CD4-positive, alpha-beta T cell (primary cell): ENCODE results near the gene KRTAP10-3. TPM values are rescaled to one million over a fixed set of nuclear protein-coding genes. Genes with fewer than 3 reads are reported as not detected.

Experiments
- ATAC-seq: fragments of 200-7000 bp; cut with Tn5 transposase; one replicate; pipeline ENCODE4 v1.10.0; 2022; ENCODE audit warnings: mild to moderate bottlenecking; ENCODE audit not compliant: poor library complexity
- CTCF ChIA-PET: fragments of 350-600 bp; sonication (Branson Sonifier 250); formaldehyde crosslinking; loops from one replicate; lab custom pipeline; 2021; ENCODE audit warnings: antibody characterized with exemption, inconsistent platforms; lab: Charles Lee
- POLR2A ChIA-PET: fragments of 350-600 bp; sonication (Branson Sonifier 250); formaldehyde crosslinking; loops from one replicate; lab custom pipeline; 2021; ENCODE audit warnings: antibody characterized with exemption, inconsistent platforms; lab: Charles Lee
- DNase-seq, 14 experiments: peaks; one replicate each; pipeline ENCODE4 v3.0.0-alpha.2; 2013 to 2020; ENCODE audit warnings: mixed read lengths in 2 of 14
- H3K27ac ChIP-seq, 2 donors: one replicate each; pipeline versions ENCODE4 v1.5.1 to v1.7.0; 2013; ENCODE audit warnings: low read length in 2 of 2, low read depth in 1 of 2, mild to moderate bottlenecking in 1 of 2
- H3K27me3 ChIP-seq, 2 experiments: 1 replicate in 1 of 2; 2 replicates in 1 of 2; pipeline versions ENCODE4 v1.6.1 to v1.7.0; 2013; ENCODE audit warnings: low read length in 2 of 2, control low read depth in 1 of 2, mild to moderate bottlenecking in 1 of 2, moderate library complexity in 1 of 2; ENCODE audit not compliant: insufficient read depth in 2 of 2, control insufficient read depth in 1 of 2
- H3K36me3 ChIP-seq: one replicate; pipeline ENCODE4 v1.6.1; 2013; ENCODE audit warnings: low read length, control low read depth; ENCODE audit not compliant: insufficient read depth
- H3K4me1 ChIP-seq: one replicate; pipeline ENCODE4 v1.6.1; 2013; ENCODE audit warnings: low read length, control low read depth; ENCODE audit not compliant: insufficient read depth
- H3K4me3 ChIP-seq: one replicate; pipeline ENCODE4 v1.5.1; 2013; ENCODE audit warnings: mild to moderate bottlenecking, low read length, moderate library complexity
- H3K9me3 ChIP-seq, 2 experiments: 1 replicate in 1 of 2; 2 replicates in 1 of 2; pipeline versions ENCODE4 v1.6.1 to v1.7.0; 2013; ENCODE audit warnings: low read length in 2 of 2, mild to moderate bottlenecking in 2 of 2, control low read depth in 1 of 2, moderate library complexity in 1 of 2; ENCODE audit not compliant: control insufficient read depth in 1 of 2, insufficient read depth in 1 of 2
- H3K27ac Mint-ChIP-seq: one replicate; pipeline ENCODE4 v1.8.0; 2020; ENCODE audit warnings: mixed read lengths
- H3K27me3 Mint-ChIP-seq: one replicate; pipeline ENCODE4 v1.8.0; 2021; ENCODE audit warnings: mixed read lengths
- H3K36me3 Mint-ChIP-seq: one replicate; pipeline ENCODE4 v1.8.0; 2021; ENCODE audit warnings: low read depth, mixed read lengths
- H3K4me1 Mint-ChIP-seq: one replicate; pipeline ENCODE4 v1.8.0; 2021; ENCODE audit warnings: low read depth, mixed read lengths
- H3K4me3 Mint-ChIP-seq: one replicate; pipeline ENCODE4 v1.8.0; 2020; ENCODE audit warnings: mild to moderate bottlenecking, mixed read lengths
- H3K9me3 Mint-ChIP-seq: one replicate; pipeline ENCODE4 v1.8.0; 2020; ENCODE audit warnings: mixed read lengths
- CTCF ChIP-seq: fragments of 200-600 bp; IDR thresholded peaks from one replicate; pipeline ENCODE4 v1.8.0; 2022; ENCODE audit warnings: antibody characterized with exemption, mild to moderate bottlenecking
- intact Hi-C, 2 experiments: fragments of 100-400 bp; cut with DNase I in 1 of 2; cut with micrococcal nuclease in 1 of 2; formaldehyde crosslinking; loops; one replicate each; pipeline versions ENCODE4 v1.15.1 to v1.9.0; 2023 to 2025; cut with DNase I, micrococcal nuclease
- total RNA-seq, 174 experiments: library from RNA in 2 of 174; stranded (reverse) in 2 of 174; gene quantifications; one replicate each; pipeline ENCODE4 v1.2.3 and lab custom pipeline; 2021 to 2026

The KRTAP10-3 gene
- total RNA-seq, 2 experiments from 2014 or later, result not detected

DNA sequence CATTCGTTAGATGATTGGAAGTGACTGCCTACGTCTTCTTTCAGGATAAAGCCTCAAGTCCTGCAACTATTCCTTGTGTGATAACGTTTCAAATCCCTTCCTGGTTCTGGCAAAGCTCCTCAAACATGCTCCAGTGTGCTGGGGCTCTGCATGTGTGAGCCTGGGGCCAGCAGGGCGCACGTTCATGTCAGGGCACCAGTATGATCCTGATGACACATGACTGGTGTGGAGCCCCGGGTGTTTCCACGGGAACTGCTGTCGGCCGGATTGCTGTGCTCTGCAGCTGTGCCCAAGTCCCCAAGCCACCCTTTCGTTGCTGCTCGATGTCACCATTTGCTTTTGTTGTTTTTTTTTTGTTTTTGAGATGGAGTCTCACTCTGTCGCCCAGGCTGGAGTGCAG lies 39.9 kb downstream of the KRTAP10-3 start:
- intact Hi-C loops, result no loop called here
- H3K36me3 Mint-ChIP-seq, result no peaks in the 10 kb centered on the region
- peaks cover 0 to 10% of the 10 kb centered on the region in 2 experiments for H3K9me3 ChIP-seq
- POLR2A ChIA-PET, result no interaction called here
- H3K27ac Mint-ChIP-seq, result no peak overlapping the region
- DNase-seq, result no peak
- H3K36me3 ChIP-seq, result no peaks in the 10 kb centered on the region
- CTCF ChIA-PET, result no interaction called here
- H3K4me3 Mint-ChIP-seq, result no peak overlapping the region
- H3K27ac ChIP-seq, result no peak overlapping the region
- no peaks in the 10 kb centered on the region for H3K9me3 Mint-ChIP-seq
- no peaks in the 10 kb centered on the region for H3K27me3 ChIP-seq
- H3K27me3 Mint-ChIP-seq, result no peaks in the 10 kb centered on the region
- no peak for ATAC-seq
- H3K4me3 ChIP-seq, result no peak overlapping the region
- no peak for TF ChIP-seq CTCF
- no peaks in the 10 kb centered on the region for H3K4me1 ChIP-seq
- H3K4me1 Mint-ChIP-seq, result no peaks in the 10 kb centered on the region

GRCh38 chr21:44517175-44517899 lies 41.3 kb downstream of the KRTAP10-3 start:
- Mint-ChIP-seq H3K27ac (no peak overlapping the region), H3K4me3 (no peak overlapping the region), H3K27me3 (no peaks in the 10 kb centered on the region), H3K4me1 (no peaks in the 10 kb centered on the region), H3K36me3 (no peaks in the 10 kb centered on the region), H3K9me3 (no peaks in the 10 kb centered on the region)
- ATAC-seq, result no peak
- no peak for TF ChIP-seq CTCF
- intact Hi-C loops, result no loop called here
- H3K36me3 ChIP-seq, result no peaks in the 10 kb centered on the region
- ChIA-PET POLR2A (no interaction called here), CTCF (no interaction called here)
- H3K4me3 ChIP-seq, result no peak overlapping the region
- DNase-seq, result no peak
- H3K9me3 ChIP-seq, result peaks cover 0 to 6% of the 10 kb centered on the region in 2 experiments
- H3K4me1 ChIP-seq, result no peaks in the 10 kb centered on the region
- H3K27me3 ChIP-seq, result no peaks in the 10 kb centered on the region
- H3K27ac ChIP-seq, result no peak overlapping the region

- Mint-ChIP-seq H3K4me1 (no peaks in the 10 kb centered on the region), H3K27me3 (no peaks in the 10 kb centered on the region), H3K4me3 (no peak overlapping the region), H3K36me3 (no peaks in the 10 kb centered on the region), H3K27ac (no peak overlapping the region), H3K9me3 (no peaks in the 10 kb centered on the region)
- H3K4me1 ChIP-seq, result no peaks in the 10 kb centered on the region
- TF ChIP-seq CTCF, result no peak
- H3K27ac ChIP-seq, result no peak overlapping the region
- POLR2A ChIA-PET, result no interaction called here
- ATAC-seq (no peak), DNase-seq (no peak)
- peaks cover 0 to 5% of the 10 kb centered on the region in 2 experiments for H3K9me3 ChIP-seq
- H3K4me3 ChIP-seq, result no peak overlapping the region
- CTCF ChIA-PET, result no interaction called here
- H3K36me3 ChIP-seq, result no peaks in the 10 kb centered on the region
- no peaks in the 10 kb centered on the region for H3K27me3 ChIP-seq
- intact Hi-C loops, result no loop called here
These were observed 41.8 kb downstream of the KRTAP10-3 start for GRCh38 chr21:44516828-44517174.
